T-cell (primary cell): ENCODE data around the gene RYR2. TPM values are rescaled to one million over a fixed set of nuclear protein-coding genes. Genes with fewer than 3 reads are reported as not detected.

Source experiments
- ATAC-seq, 4 experiments: fragments of 200-7000 bp in 3 of 4; fragments of 150-1000 bp in 1 of 4; cut with Tn5 transposase; replicated peaks in 1 of 4; 1 replicate in 3 of 4; 2 replicates in 1 of 4; pipeline ENCODE4 v1.10.0; 2021; ENCODE audit warnings: moderate library complexity in 3 of 4, mild to moderate bottlenecking in 2 of 4, moderate number of reproducible peaks in 1 of 4
- CTCF ChIA-PET, 2 donors: fragments of 300-600 bp; sonication (Branson Sonifier 250); formaldehyde crosslinking; loops; one replicate each; lab custom pipeline; 2022; ENCODE audit warnings: antibody characterized with exemption in 2 of 2; lab: Charles Lee
- POLR2A ChIA-PET, 2 donors: fragments of 300-600 bp; sonication (Branson Sonifier 250); formaldehyde crosslinking; loops; one replicate each; lab custom pipeline; 2022; ENCODE audit warnings: antibody characterized with exemption in 2 of 2; lab: Charles Lee
- DNase-seq, 35 experiments: peaks; one replicate each; pipeline versions ENCODE4 v3.0.0 to v3.0.0-alpha.2; 2013 to 2023
- H3K27ac ChIP-seq: one replicate; pipeline ENCODE4 v1.5.1; 2013; ENCODE audit warnings: low read length
- H3K27me3 ChIP-seq, 2 experiments: replicated peaks in 1 of 2; 1 replicate in 1 of 2; 2 replicates in 1 of 2; pipeline versions ENCODE4 v1.6.1 to v1.7.0; 2013; ENCODE audit warnings: low read length in 1 of 2, mixed read lengths in 1 of 2; ENCODE audit not compliant: control insufficient read depth in 2 of 2, insufficient read depth in 2 of 2; ENCODE audit errors: extremely low read depth in 1 of 2
- H3K36me3 ChIP-seq, 2 donors: 1 replicate in 1 of 2; 2 replicates in 1 of 2; pipeline versions ENCODE4 v1.6.1 to v1.7.0; 2013; ENCODE audit warnings: low read length in 1 of 2; ENCODE audit not compliant: control insufficient read depth in 2 of 2, insufficient read depth in 1 of 2; ENCODE audit errors: extremely low read depth in 1 of 2
- H3K4me1 ChIP-seq, 2 experiments: 1 replicate in 1 of 2; 2 replicates in 1 of 2; pipeline versions ENCODE4 v1.6.1 to v1.7.0; 2013; ENCODE audit warnings: low read length in 2 of 2, mixed read lengths in 1 of 2; ENCODE audit not compliant: insufficient read depth in 2 of 2, control insufficient read depth in 1 of 2; ENCODE audit errors: extremely low read depth in 1 of 2
- H3K4me3 ChIP-seq, 2 donors: 1 replicate in 1 of 2; 2 replicates in 1 of 2; pipeline versions ENCODE4 v1.5.1 to v1.7.0; 2013; ENCODE audit warnings: mild to moderate bottlenecking in 2 of 2, low read length in 1 of 2, moderate library complexity in 1 of 2; ENCODE audit not compliant: control insufficient read depth in 1 of 2; ENCODE audit errors: extremely low read depth in 1 of 2
- H3K9me3 ChIP-seq: 2 replicates; pipeline ENCODE4 v1.7.0; 2013
- H3K27ac Mint-ChIP-seq, 2 donors: one replicate each; pipeline ENCODE4 v1.8.0; 2020 to 2021; ENCODE audit warnings: mild to moderate bottlenecking in 2 of 2, mixed read lengths in 2 of 2
- H3K27me3 Mint-ChIP-seq, 2 donors: one replicate each; pipeline ENCODE4 v1.8.0; 2021 to 2022; ENCODE audit warnings: mixed read lengths in 2 of 2
- H3K36me3 Mint-ChIP-seq: one replicate; pipeline ENCODE4 v1.8.0; 2021; ENCODE audit warnings: mixed read lengths
- H3K4me1 Mint-ChIP-seq, 3 donors: one replicate each; pipeline ENCODE4 v1.8.0; 2020 to 2022; ENCODE audit warnings: mixed read lengths in 3 of 3, mild to moderate bottlenecking in 1 of 3
- H3K4me3 Mint-ChIP-seq, 3 donors: one replicate each; pipeline ENCODE4 v1.8.0; 2020 to 2022; ENCODE audit warnings: mild to moderate bottlenecking in 3 of 3, mixed read lengths in 3 of 3, moderate library complexity in 3 of 3
- H3K9me3 Mint-ChIP-seq, 3 donors: one replicate each; pipeline ENCODE4 v1.8.0; 2020 to 2022; ENCODE audit warnings: mixed read lengths in 3 of 3
- WGBS: methylation state at CpG from one replicate; pipeline ENCODE4 v1.1.5; 2013; ENCODE audit warnings: missing lambda C conversion rate; ENCODE audit not compliant: insufficient coverage; 5-methylcytosine and 5-hydroxymethylcytosine counted together
- total RNA-seq, 35 experiments: library from RNA in 6 of 35; stranded (reverse) in 6 of 35; fragments of 120-200 nt in 1 of 35; gene quantifications; one replicate each; pipeline versions ENCODE4 v1.2.1 to v1.2.4 and lab custom pipeline; 2013 to 2026

Gene RYR2
- total RNA-seq, 5 donors from 2014 or later (not counting 1 experiment from before 2014, with no cell fraction given), result 0.07 to 0.33 (median 0.18) TPM; not detected in 1

DNA sequence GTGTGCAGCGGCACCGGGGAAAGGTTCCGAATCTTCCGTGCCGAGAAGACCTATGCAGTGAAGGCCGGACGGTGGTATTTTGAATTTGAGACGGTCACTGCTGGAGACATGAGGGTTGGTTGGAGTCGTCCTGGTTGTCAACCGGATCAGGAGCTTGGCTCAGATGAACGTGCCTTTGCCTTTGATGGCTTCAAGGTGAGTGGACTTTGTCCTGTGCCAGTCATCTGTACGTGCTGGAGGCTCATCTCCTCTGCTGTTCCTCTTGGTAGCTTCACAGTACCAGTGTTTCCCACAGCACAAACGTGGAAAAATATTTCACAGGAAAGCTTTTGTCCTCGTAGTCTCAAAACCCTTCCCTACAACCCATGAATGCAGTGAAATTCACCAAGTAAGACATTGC lies 524.6 kb downstream of the RYR2 start:
- CTCF ChIA-PET, result interaction anchor here in 1 of 2 donors (0.5 to 0.6 kb wide), 2 partner anchors 42 to 522 kb away, joined by 3 to 4 read pairs; no protein-coding TSS in a partner anchor
- 91% methylated on average over 11 of the region's 14 CpGs for WGBS
- H3K36me3 Mint-ChIP-seq, result no peaks in the 10 kb centered on the region

DNA sequence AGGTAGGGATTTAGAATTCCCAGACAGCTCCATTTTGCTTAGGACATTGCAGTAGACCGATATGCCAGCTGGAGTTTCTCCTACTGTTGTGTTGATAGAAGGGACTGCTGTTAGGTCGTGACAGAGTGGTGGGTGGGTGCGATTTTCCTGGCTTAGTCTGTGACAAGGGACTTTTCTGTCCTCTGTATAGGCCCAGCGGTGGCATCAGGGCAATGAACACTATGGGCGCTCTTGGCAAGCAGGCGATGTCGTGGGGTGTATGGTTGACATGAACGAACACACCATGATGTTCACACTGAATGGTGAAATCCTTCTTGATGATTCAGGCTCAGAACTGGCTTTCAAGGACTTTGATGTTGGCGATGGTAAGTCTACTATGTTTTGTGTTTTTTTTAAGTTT lies 527.0 kb downstream of the RYR2 start:
- CTCF ChIA-PET, result no interaction called here
- Mint-ChIP-seq H3K27ac (no peak overlapping the region), H3K9me3 (no peaks in the 10 kb centered on the region), H3K36me3 (no peaks in the 10 kb centered on the region), H3K4me3 (no peak overlapping the region), H3K4me1 (no peaks in the 10 kb centered on the region), H3K27me3 (peaks cover 0 to 2% of the 10 kb centered on the region in 2 donors)
- DNase-seq, result no peak
- no peak for ATAC-seq
- Histone ChIP-seq H3K9me3 (no peaks in the 10 kb centered on the region), H3K4me3 (no peak overlapping the region), H3K27ac (no peak overlapping the region), H3K4me1 (no peaks in the 10 kb centered on the region), H3K36me3 (no peaks in the 10 kb centered on the region), H3K27me3 (no peaks in the 10 kb centered on the region)
- WGBS, result 80% methylated on average over 8 of the region's 9 CpGs
- POLR2A ChIA-PET, result no interaction called here

More for the DNA sequence above, 524.6 kb downstream of the RYR2 start:
- no peaks in the 10 kb centered on the region for H3K36me3 ChIP-seq
- no peaks in the 10 kb centered on the region for H3K4me1 ChIP-seq
- no peak overlapping the region for H3K27ac Mint-ChIP-seq
- no peaks in the 10 kb centered on the region for H3K27me3 ChIP-seq
- no peak overlapping the region for H3K4me3 Mint-ChIP-seq
- H3K27me3 Mint-ChIP-seq, result peaks cover under 1 to 1% of the 10 kb centered on the region in 2 donors
- no peaks in the 10 kb centered on the region for H3K4me1 Mint-ChIP-seq
- no peak for ATAC-seq
- POLR2A ChIA-PET, result interaction anchor here in 1 of 2 donors (0.5 kb wide), 1 partner anchor 9 kb away, joined by 8 read pairs; no protein-coding TSS in a partner anchor
- H3K27ac ChIP-seq, result no peak overlapping the region
- no peaks in the 10 kb centered on the region for H3K9me3 Mint-ChIP-seq
- DNase-seq, result no peak
- no peaks in the 10 kb centered on the region for H3K9me3 ChIP-seq
- no peak overlapping the region for H3K4me3 ChIP-seq

DNA sequence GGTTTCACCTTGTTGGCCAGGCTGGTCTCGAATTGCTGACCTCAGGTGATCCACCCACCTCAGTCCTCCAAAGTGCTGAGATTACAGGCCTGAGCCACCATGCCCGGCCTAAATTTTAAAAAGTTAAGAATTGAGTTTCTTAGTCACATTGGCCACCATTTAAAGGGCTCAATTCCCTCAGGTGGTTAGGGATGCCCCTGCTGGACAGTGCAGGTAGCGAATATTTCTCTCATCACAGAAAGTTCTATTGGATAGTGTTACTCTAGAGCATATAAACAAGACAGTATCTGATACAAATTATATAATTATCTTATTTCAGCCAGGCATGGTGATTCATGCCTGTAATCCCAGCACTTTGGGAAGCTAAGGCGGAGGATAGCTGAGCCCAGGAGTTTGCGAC lies 528.5 kb downstream of the RYR2 start:
- POLR2A ChIA-PET, result no interaction called here
- Mint-ChIP-seq H3K36me3 (no peaks in the 10 kb centered on the region), H3K27ac (no peak overlapping the region), H3K9me3 (peaks cover 0 to 13% (median 3%) of the 10 kb centered on the region in 3 donors), H3K27me3 (peaks cover 0 to 2% of the 10 kb centered on the region in 2 donors), H3K4me3 (no peak overlapping the region), H3K4me1 (no peaks in the 10 kb centered on the region)
- Histone ChIP-seq H3K4me3 (no peak overlapping the region), H3K27ac (no peak overlapping the region), H3K4me1 (no peaks in the 10 kb centered on the region), H3K27me3 (no peaks in the 10 kb centered on the region), H3K36me3 (no peaks in the 10 kb centered on the region), H3K9me3 (no peaks in the 10 kb centered on the region)
- ATAC-seq, result no peak
- DNase-seq, result no peak
- CTCF ChIA-PET, result no interaction called here
- WGBS, result 100% methylated on average over 2 of the region's 5 CpGs

DNA sequence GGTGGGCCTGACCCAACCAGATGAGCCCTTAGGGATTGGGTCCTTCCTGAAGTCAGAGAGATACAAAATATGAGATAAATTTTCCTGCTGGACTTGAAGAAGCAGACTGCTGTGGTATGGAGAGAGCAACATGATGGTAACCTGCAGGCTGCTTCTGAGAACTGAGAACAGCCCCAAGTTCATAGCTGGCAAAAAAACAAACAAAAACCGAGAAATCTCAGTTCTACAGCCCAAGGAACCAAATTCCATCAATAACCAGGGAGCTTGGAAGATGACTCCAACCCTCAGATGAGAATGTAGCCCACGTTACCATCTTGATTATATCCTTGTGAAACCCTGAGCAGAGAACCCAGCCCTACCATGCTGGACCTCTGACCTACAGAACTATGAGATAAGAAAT lies 532.6 kb downstream of the RYR2 start:
- H3K4me1 ChIP-seq, result no peaks in the 10 kb centered on the region
- ChIA-PET CTCF (no interaction called here), POLR2A (no interaction called here)
- H3K27me3 ChIP-seq, result no peaks in the 10 kb centered on the region
- peaks cover 4 to 31% (median 9%) of the 10 kb centered on the region in 3 donors for H3K9me3 Mint-ChIP-seq
- H3K4me3 ChIP-seq, result no peak overlapping the region
- no peak overlapping the region for H3K27ac Mint-ChIP-seq
- H3K27ac ChIP-seq, result no peak overlapping the region
- WGBS, result 0% methylated on average over 1 of the region's 2 CpGs
- H3K4me1 Mint-ChIP-seq, result no peaks in the 10 kb centered on the region
- ATAC-seq (no peak), DNase-seq (no peak)
- no peaks in the 10 kb centered on the region for H3K9me3 ChIP-seq
- no peak overlapping the region for H3K4me3 Mint-ChIP-seq
- no peaks in the 10 kb centered on the region for H3K36me3 Mint-ChIP-seq
- peaks cover 0 to 2% of the 10 kb centered on the region in 2 donors for H3K27me3 Mint-ChIP-seq
- H3K36me3 ChIP-seq, result no peaks in the 10 kb centered on the region

DNA sequence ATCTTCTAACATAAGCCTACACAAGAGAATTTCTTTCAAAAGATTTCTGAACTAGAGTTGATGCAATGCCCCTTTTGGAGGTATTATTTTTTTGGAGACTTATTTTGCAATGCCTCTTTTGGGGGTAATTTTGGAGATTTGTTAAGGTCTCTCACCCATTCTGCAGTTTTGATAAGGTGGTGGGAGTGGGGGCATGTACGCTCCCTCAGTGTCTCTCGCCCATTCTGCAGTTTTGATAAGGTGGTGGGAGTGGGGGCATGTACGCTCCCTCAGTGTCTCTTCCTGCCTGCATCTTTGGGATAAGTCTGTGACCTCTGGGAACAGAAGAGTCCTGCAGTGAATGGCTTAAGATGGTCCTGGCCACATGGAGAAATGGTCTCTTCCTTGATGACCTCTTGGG lies 536.6 kb downstream of the RYR2 start:
- ChIA-PET POLR2A (no interaction called here), CTCF (no interaction called here)
- no peak for DNase-seq
- Histone ChIP-seq H3K27me3 (no peaks in the 10 kb centered on the region), H3K4me1 (no peaks in the 10 kb centered on the region), H3K27ac (no peak overlapping the region), H3K36me3 (no peaks in the 10 kb centered on the region), H3K9me3 (no peaks in the 10 kb centered on the region), H3K4me3 (no peak overlapping the region)
- Mint-ChIP-seq H3K36me3 (no peaks in the 10 kb centered on the region), H3K27me3 (no peaks in the 10 kb centered on the region), H3K4me3 (no peak overlapping the region), H3K4me1 (no peaks in the 10 kb centered on the region), H3K27ac (no peak overlapping the region), H3K9me3 (peaks cover 4 to 39% (median 9%) of the 10 kb centered on the region in 3 donors)
- ATAC-seq, result no peak
- WGBS, result 60% methylated on average over 1 of the region's 3 CpGs

DNA sequence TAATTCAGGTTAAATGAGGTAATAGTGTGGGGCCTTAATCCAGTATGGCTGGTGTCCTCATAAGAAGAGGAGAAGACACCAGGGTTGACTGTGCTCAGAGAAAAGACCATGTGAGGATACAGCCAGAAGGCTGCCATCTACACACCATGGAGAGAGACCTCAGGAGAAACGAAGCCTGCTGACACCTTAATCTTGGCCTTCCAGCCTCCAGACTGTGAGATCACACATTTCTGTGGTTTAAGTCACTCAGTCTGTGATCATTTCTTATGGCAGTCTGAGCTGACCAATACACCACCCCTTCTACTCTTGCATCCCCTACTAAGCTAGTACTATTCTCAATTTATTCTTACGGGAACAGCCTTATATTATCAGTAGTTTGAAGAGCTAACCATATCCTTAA lies 538.7 kb downstream of the RYR2 start:
- 56% methylated on average over 1 of the region's 2 CpGs for WGBS
- H3K4me1 Mint-ChIP-seq, result no peaks in the 10 kb centered on the region
- Histone ChIP-seq H3K27ac (no peak overlapping the region), H3K36me3 (no peaks in the 10 kb centered on the region), H3K9me3 (no peaks in the 10 kb centered on the region), H3K27me3 (no peaks in the 10 kb centered on the region), H3K4me3 (no peak overlapping the region), H3K4me1 (no peaks in the 10 kb centered on the region)
- H3K27me3 Mint-ChIP-seq, result peaks cover 0 to 4% of the 10 kb centered on the region in 2 donors
- no peak overlapping the region for H3K4me3 Mint-ChIP-seq
- H3K9me3 Mint-ChIP-seq, result peaks cover 5 to 24% (median 8%) of the 10 kb centered on the region in 3 donors
- ChIA-PET CTCF (no interaction called here), POLR2A (no interaction called here)
- no peak for DNase-seq
- no peaks in the 10 kb centered on the region for H3K36me3 Mint-ChIP-seq
- no peak overlapping the region for H3K27ac Mint-ChIP-seq
- no peak for ATAC-seq

DNA sequence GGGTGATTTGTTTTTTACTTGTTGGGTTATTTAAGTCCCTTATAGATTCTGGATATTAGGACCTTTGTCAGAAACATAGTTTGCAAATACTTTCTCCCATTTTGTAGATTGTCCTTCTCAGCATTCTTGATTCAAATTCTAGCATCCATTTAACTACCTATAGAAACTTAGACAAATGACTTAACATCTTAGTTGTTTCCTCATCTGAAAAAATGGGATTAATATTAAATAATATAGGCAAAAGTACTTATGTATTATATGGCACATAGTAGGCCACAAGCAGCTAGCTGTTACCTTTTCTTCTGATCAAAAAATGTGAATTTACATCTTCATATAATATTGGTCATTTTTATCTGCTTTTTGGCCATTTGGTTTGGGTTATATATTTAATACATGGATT lies 541.3 kb downstream of the RYR2 start:
- ATAC-seq (no peak), DNase-seq (no peak)
- Mint-ChIP-seq H3K4me3 (no peak overlapping the region), H3K4me1 (no peaks in the 10 kb centered on the region), H3K9me3 (peaks cover 3 to 9% (median 4%) of the 10 kb centered on the region in 3 donors), H3K27ac (no peak overlapping the region), H3K36me3 (no peaks in the 10 kb centered on the region), H3K27me3 (peaks cover 0 to 4% of the 10 kb centered on the region in 2 donors)
- no peaks in the 10 kb centered on the region for H3K36me3 ChIP-seq
- no peaks in the 10 kb centered on the region for H3K4me1 ChIP-seq
- ChIA-PET CTCF (interaction anchor here in 1 of 2 donors (1.1 kb wide), 1 partner anchor 20 kb away, joined by 4 read pairs; no protein-coding TSS in a partner anchor), POLR2A (no interaction called here)
- no peaks in the 10 kb centered on the region for H3K9me3 ChIP-seq
- H3K27me3 ChIP-seq, result no peaks in the 10 kb centered on the region
- no peak overlapping the region for H3K27ac ChIP-seq
- H3K4me3 ChIP-seq, result no peak overlapping the region
